A549 (cell line): ENCODE results near the gene ZFPM1. TPM values are rescaled to one million over a fixed set of nuclear protein-coding genes. Genes with fewer than 3 reads are reported as not detected.

Experiments used
- ATAC-seq, 2 experiments: fragments of 200-7000 bp in 1 of 2; fragments of >200 bp in 1 of 2; cut with Nextera tagmentation in 1 of 2; cut with Tn5 transposase in 1 of 2; 3 replicates each; pipeline versions ENCODE4 v1.8.0 to v1.9.1; 2018 to 2020; ENCODE audit warnings: mild to moderate bottlenecking in 1 of 2, moderate library complexity in 1 of 2
- CTCF ChIA-PET: fragments of 300-600 bp; sonication (Branson Sonifier 250); formaldehyde crosslinking; extraction: SDS; loops from one replicate; lab custom pipeline; 2021; ENCODE audit warnings: antibody characterized with exemption, inconsistent platforms; lab: Yijun Ruan, JAX
- POLR2A ChIA-PET: fragments of 350-600 bp; formaldehyde crosslinking; extraction: SDS; loops from one replicate; lab custom pipeline; 2021; ENCODE audit warnings: antibody characterized with exemption, inconsistent platforms; lab: Yijun Ruan, JAX
- DNase-seq, 2 experiments: peaks; one replicate each; pipeline versions ENCODE4 v3.0.0 to v3.0.0-alpha.2; 2011 to 2016; ENCODE audit warnings: low read depth in 1 of 2, low spot score in 1 of 2
- FAIRE-seq: peaks from 2 replicates; lab custom pipeline; 2011; peaks lifted over from hg19 to GRCh38; lab: Jason Lieb, UNC
- H3K27ac ChIP-seq, 2 experiments: fragments of >200 bp; sonication (Bioruptor Twin); formaldehyde crosslinking; 3 replicates each; pipeline ENCODE4 v1.5.1; 2016 to 2017
- H3K4me1 ChIP-seq: fragments of >200 bp; sonication (Bioruptor Twin); formaldehyde crosslinking; 3 replicates; pipeline ENCODE4 v1.6.1; 2016
- H3K4me2 ChIP-seq: fragments of >200 bp; sonication (Bioruptor Twin); formaldehyde crosslinking; 3 replicates; pipeline ENCODE4 v1.6.1; 2016
- H3K4me3 ChIP-seq: fragments of >200 bp; sonication (Bioruptor Twin); formaldehyde crosslinking; 3 replicates; pipeline ENCODE4 v1.5.1; 2016
- H3K9me3 ChIP-seq: fragments of >200 bp; sonication (Bioruptor Twin); formaldehyde crosslinking; 3 replicates; pipeline ENCODE4 v1.6.1; 2016
- BHLHE40 ChIP-seq: IDR thresholded peaks from 2 replicates; pipeline ENCODE4 v1.6.1; 2012; ENCODE audit warnings: low read depth, low read length, inconsistent platforms
- CHD2 ChIP-seq: fragments of 150-350 bp; IDR thresholded peaks from 2 replicates; pipeline ENCODE4 v1.6.1; 2014; ENCODE audit warnings: low read length; ENCODE audit not compliant: partially characterized antibody
- CTCF ChIP-seq: fragments of >200 bp; sonication (Bioruptor Twin); formaldehyde crosslinking; IDR thresholded peaks from 3 replicates; pipeline ENCODE4 v1.5.1; 2016
- EHMT2 ChIP-seq: fragments of 200-600 bp; sonication (generic); IDR thresholded peaks from 2 replicates; pipeline ENCODE4 v1.6.1; 2016; ENCODE audit warnings: antibody characterized with exemption, low read depth, mild to moderate bottlenecking, moderate library complexity
- FOXS1 ChIP-seq: fragments of 250-450 bp; sonication (Bioruptor Pico); IDR thresholded peaks from 2 replicates; pipeline ENCODE4 v1.5.0; 2020; ENCODE audit warnings: mild to moderate bottlenecking, moderate library complexity
- GATA3 ChIP-seq: IDR thresholded peaks from 2 replicates; pipeline ENCODE4 v1.6.1; 2012; ENCODE audit warnings: borderline replicate concordance
- JUN ChIP-seq, 2 experiments: fragments of >200 bp; sonication (Bioruptor Twin); formaldehyde crosslinking; IDR thresholded peaks; 2 replicates in 1 of 2; 3 replicates in 1 of 2; pipeline ENCODE4 v1.6.1; 2016 to 2017
- JUNB ChIP-seq: fragments of >200 bp; sonication (Bioruptor Twin); formaldehyde crosslinking; IDR thresholded peaks from 2 replicates; pipeline ENCODE4 v1.6.1; 2016
- KDM1A ChIP-seq: fragments of 200-600 bp; sonication (generic); IDR thresholded peaks from 2 replicates; pipeline ENCODE4 v1.6.1; 2016; ENCODE audit warnings: low read depth, mild to moderate bottlenecking
- MAZ ChIP-seq: fragments of 150-350 bp; IDR thresholded peaks from 2 replicates; pipeline ENCODE4 v1.6.1; 2014; ENCODE audit warnings: antibody characterized with exemption, low read depth, low read length, borderline replicate concordance
- RAD21 ChIP-seq, 2 experiments: fragments of >200 bp in 1 of 2; sonication (Bioruptor Twin) in 1 of 2; formaldehyde crosslinking in 1 of 2; IDR thresholded peaks in 1 of 2; conservative IDR thresholded peaks in 1 of 2; 2 replicates in 1 of 2; 3 replicates in 1 of 2; pipeline ENCODE4 v1.6.1; 2012 to 2018; ENCODE audit warnings: inconsistent platforms in 1 of 2
- SMC3 ChIP-seq: fragments of >200 bp; sonication (Bioruptor Twin); formaldehyde crosslinking; IDR thresholded peaks from 3 replicates; pipeline ENCODE4 v1.6.1; 2018; ENCODE audit warnings: inconsistent platforms
- SREBF2 ChIP-seq: fragments of 450-650 bp; IDR thresholded peaks from 2 replicates; pipeline ENCODE4 v1.6.1; 2014; ENCODE audit warnings: mild to moderate bottlenecking, moderate library complexity
- TP53 ChIP-seq: fragments of 250-450 bp; sonication (Bioruptor Pico); IDR thresholded peaks from 2 replicates; pipeline ENCODE4 v1.5.0; 2021; ENCODE audit warnings: mild to moderate bottlenecking, moderate library complexity
- ZNF302 ChIP-seq: fragments of 250-450 bp; sonication (Bioruptor Pico); IDR thresholded peaks from 2 replicates; pipeline ENCODE4 v1.9.0; 2021; ENCODE audit warnings: inconsistent platforms, mild to moderate bottlenecking, moderate library complexity
- ZSCAN20 ChIP-seq: fragments of 250-450 bp; sonication (Bioruptor Pico); IDR thresholded peaks from 2 replicates; pipeline ENCODE4 v1.8.0; 2022; ENCODE audit warnings: mild to moderate bottlenecking, moderate library complexity
- WGBS: methylation state at CpG from one replicate; pipeline ENCODE4 v1.1.6; 2017; ENCODE audit errors: missing lambda C conversion rate; 5-methylcytosine and 5-hydroxymethylcytosine counted together
- polyA plus RNA-seq, 4 experiments: library from polyadenylated mRNA; depleted of rRNA in 3 of 4; stranded (reverse); fragments of >200 nt; fragmentation: RNase III in 1 of 4; extraction: RNeasy Plus Mini Kit Qiagen cat#74134 plus additional on column Dnase treatment in 1 of 4; gene quantifications; 2 replicates in 3 of 4; 3 replicates in 1 of 4; pipeline ENCODE4 v1.2.3, GENCODE V29; 2011 to 2017
- TF ChIP-seq, protein P1 (sequence below): fragments of 250-450 bp; sonication (Bioruptor Pico); IDR thresholded peaks from 2 replicates; pipeline ENCODE4 v1.5.0; 2021; ENCODE audit warnings: mild to moderate bottlenecking, moderate library complexity, borderline replicate concordance
- TF ChIP-seq, protein P2 (sequence below): fragments of 200-600 bp; sonication (generic); IDR thresholded peaks from 2 replicates; pipeline ENCODE4 v1.6.1; 2016; ENCODE audit warnings: antibody characterized with exemption, mild to moderate bottlenecking, moderate library complexity
- TF ChIP-seq, protein P3 (sequence below): fragments of >200 bp; sonication (Bioruptor Twin); formaldehyde crosslinking; IDR thresholded peaks from 2 replicates; pipeline ENCODE4 v1.6.1; 2016

Gene ZFPM1
- polyA plus RNA-seq, 2 of the 4 experiments (the other 2 are of a cell fraction) = 0.36 to 2.5 TPM

DNA sequence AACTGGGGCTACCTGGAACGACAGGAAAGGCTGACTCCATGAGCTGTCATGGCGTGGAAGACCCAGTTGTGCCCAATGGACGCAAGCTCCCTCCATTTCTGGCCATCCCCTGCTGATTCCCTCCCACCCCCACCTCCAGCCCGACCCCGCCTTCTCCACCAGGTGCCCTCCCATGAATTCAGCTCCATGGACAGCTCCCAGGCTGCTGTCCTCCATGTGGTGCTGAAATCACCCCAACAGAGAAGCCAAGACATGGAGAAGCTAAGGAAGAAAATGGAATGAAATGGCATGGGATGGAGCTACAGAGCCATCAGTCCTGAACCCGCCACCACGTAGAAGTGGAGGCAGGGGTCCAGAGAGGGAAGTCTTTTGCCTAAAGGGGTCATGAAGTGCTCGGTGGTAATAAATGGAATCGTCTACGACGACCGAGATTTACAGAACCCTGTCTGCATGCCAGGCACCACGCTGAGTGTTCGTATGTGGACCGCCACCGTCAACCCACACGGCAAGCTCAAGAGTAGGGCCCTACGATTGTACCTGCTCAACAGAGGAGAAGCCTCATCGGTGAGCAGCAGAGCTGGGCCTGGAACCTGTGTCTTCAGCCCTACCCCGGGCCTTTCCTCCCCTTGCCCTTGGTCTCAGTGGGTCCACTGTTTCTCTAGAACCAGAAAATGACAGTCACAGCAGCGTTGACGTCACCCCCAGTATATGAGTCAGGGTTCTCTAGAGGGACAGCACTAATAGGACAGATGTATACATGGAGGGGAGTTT, 107.8 kb downstream of the ZFPM1 start:
- Histone ChIP-seq H3K27ac (no peak overlapping the region), H3K4me2 (no peak overlapping the region)
- FAIRE-seq (no peak), ATAC-seq (peak; percentile 17 to 42; a peak in 2 of 6 replicates), DNase-seq (no peak)
- CTCF ChIA-PET = interaction anchor here (0.6 to 3.2 kb wide), 15 partner anchors 10 to 826 kb away, joined by 3 to 12 read pairs (median 3); partner anchors contain the start of genes ZC3H18 and ZFPM1
- TF ChIP-seq, protein P1, sequence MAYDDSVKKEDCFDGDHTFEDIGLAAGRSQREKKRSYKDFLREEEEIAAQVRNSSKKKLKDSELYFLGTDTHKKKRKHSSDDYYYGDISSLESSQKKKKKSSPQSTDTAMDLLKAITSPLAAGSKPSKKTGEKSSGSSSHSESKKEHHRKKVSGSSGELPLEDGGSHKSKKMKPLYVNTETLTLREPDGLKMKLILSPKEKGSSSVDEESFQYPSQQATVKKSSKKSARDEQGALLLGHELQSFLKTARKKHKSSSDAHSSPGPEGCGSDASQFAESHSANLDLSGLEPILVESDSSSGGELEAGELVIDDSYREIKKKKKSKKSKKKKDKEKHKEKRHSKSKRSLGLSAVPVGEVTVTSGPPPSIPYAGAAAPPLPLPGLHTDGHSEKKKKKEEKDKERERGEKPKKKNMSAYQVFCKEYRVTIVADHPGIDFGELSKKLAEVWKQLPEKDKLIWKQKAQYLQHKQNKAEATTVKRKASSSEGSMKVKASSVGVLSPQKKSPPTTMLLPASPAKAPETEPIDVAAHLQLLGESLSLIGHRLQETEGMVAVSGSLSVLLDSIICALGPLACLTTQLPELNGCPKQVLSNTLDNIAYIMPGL (CRISPR knock-in tag) = no peak
- TF ChIP-seq EHMT2 (peak; percentile 93; the same call in 1 of the 2 replicates), FOXS1 (peak; percentile 58; the same call in 1 of the 2 replicates)
- TF ChIP-seq, protein P2, sequence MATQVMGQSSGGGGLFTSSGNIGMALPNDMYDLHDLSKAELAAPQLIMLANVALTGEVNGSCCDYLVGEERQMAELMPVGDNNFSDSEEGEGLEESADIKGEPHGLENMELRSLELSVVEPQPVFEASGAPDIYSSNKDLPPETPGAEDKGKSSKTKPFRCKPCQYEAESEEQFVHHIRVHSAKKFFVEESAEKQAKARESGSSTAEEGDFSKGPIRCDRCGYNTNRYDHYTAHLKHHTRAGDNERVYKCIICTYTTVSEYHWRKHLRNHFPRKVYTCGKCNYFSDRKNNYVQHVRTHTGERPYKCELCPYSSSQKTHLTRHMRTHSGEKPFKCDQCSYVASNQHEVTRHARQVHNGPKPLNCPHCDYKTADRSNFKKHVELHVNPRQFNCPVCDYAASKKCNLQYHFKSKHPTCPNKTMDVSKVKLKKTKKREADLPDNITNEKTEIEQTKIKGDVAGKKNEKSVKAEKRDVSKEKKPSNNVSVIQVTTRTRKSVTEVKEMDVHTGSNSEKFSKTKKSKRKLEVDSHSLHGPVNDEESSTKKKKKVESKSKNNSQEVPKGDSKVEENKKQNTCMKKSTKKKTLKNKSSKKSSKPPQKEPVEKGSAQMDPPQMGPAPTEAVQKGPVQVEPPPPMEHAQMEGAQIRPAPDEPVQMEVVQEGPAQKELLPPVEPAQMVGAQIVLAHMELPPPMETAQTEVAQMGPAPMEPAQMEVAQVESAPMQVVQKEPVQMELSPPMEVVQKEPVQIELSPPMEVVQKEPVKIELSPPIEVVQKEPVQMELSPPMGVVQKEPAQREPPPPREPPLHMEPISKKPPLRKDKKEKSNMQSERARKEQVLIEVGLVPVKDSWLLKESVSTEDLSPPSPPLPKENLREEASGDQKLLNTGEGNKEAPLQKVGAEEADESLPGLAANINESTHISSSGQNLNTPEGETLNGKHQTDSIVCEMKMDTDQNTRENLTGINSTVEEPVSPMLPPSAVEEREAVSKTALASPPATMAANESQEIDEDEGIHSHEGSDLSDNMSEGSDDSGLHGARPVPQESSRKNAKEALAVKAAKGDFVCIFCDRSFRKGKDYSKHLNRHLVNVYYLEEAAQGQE = peak; percentile 97
- TF ChIP-seq, protein P3, sequence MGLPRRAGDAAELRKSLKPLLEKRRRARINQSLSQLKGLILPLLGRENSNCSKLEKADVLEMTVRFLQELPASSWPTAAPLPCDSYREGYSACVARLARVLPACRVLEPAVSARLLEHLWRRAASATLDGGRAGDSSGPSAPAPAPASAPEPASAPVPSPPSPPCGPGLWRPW = no peak
- TF ChIP-seq, all 56 proteins: peak for 3
- H3K9me3 ChIP-seq = peaks cover 3% of the 10 kb centered on the region; the same call in 1 of the 3 replicates
- WGBS = 65% methylated on average over 22 of the region's 22 CpGs
- H3K4me3 ChIP-seq = no peak overlapping the region
- POLR2A ChIA-PET = interaction anchor here (0.6 to 1.5 kb wide), 3 partner anchors 9 to 1180 kb away, joined by 3 to 13 read pairs (median 5); partner anchors contain the start of gene ZC3H18
- peaks cover 10% of the 10 kb centered on the region; the same call in 2 of the 3 replicates for H3K4me1 ChIP-seq

DNA sequence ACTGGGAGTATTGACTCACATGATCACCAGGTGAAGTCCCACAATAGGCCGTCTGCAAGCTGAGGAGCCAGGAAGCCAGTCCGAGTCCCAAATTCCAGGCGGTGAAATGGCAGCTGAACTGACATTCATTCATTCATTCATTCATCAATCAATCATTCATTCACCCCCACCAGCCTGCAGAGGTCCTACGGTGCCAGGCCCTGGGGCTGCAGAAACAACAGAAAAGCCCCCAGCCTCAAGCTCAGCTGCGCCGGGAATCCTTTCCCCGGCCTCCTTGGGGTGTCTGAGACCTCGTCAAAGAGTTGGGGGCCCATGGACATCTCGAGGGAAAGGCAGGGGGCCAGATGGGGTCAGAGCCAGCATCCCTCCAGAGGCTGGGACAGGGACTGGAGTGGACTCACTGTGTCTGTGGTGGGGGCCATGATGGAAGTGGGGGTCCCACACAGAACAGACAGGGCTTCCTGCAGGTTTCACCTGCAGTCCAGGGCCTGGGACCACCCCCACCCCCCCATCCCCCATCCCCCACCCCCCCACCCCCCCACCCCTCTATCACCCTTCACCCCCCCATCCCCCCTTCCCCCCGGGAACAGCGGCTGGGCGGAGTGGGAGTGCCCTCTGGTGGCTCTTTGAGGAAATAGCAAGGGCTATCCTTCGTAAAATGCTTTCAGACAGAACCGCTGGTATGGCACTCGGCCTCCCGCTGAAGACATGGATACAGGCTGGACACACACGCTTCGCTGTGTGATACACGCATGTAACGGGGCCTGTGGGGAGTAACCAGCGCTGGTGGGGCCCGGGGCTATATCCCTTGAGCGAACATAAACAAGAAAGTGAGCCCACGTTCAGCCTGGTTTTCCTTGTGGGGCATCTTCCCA, 108.6 kb downstream of the ZFPM1 start:
- ChIA-PET CTCF (interaction anchor here (0.5 to 3.5 kb wide), 29 partner anchors 9 to 651 kb away, joined by 3 to 21 read pairs (median 3); partner anchors contain the start of genes ZC3H18 and ZFPM1), POLR2A (interaction anchor here (1.5 kb wide), 1 partner anchor 8 kb away, joined by 5 read pairs; the partner anchor contains the start of gene ZC3H18)
- ATAC-seq (peak; percentile 22 to 52; a peak in 5 of 6 replicates), FAIRE-seq (no peak), DNase-seq (peak; percentile 57 to 63)
- no peaks in the 10 kb centered on the region for H3K9me3 ChIP-seq
- H3K4me2 ChIP-seq = peak overlapping the region; percentile 80
- peak overlapping the region; percentile 15 to 65; a peak in 3 of 6 replicates for H3K27ac ChIP-seq
- peaks cover 10% of the 10 kb centered on the region; the same call in 2 of the 3 replicates for H3K4me1 ChIP-seq
- 16% methylated on average over 21 of the region's 24 CpGs for WGBS
- TF ChIP-seq CTCF (peak; percentile 48), BHLHE40 (no peak), JUN (IDR thresholded peaks at IDR 0.05) (no peak), CHD2 (no peak), JUNB (no peak), RAD21 (conservative IDR thresholded peaks at IDR 0.05 in 1 of 2, IDR thresholded peaks at IDR 0.05 in 1 of 2) (peak; percentile 67 to 81), TP53 (CRISPR knock-in tag) (0 out of 2 replicates have a peak, but pooled peaks have one; percentile 23), SREBF2 (no peak), SMC3 (peak; percentile 51; the same call in 2 of the 3 replicates), GATA3 (no peak), KDM1A (no peak), MAZ (peak; percentile 80; the same call in 1 of the 2 replicates), ZSCAN20 (CRISPR knock-in tag) (no peak), ZNF302 (CRISPR knock-in tag) (no peak)
- TF ChIP-seq, all 56 proteins: peak for 5
- 0 out of 3 replicates have a peak overlapping the region, but pooled peaks have one; percentile 10 for H3K4me3 ChIP-seq
